ENCODE data around the gene PDXP. TPM values are rescaled to one million over a fixed set of nuclear protein-coding genes. Genes with fewer than 3 reads are reported as not detected.

Gene PDXP
- total RNA-seq, 1 experiment from 2014 or later, result 42.7 TPM

DNA sequence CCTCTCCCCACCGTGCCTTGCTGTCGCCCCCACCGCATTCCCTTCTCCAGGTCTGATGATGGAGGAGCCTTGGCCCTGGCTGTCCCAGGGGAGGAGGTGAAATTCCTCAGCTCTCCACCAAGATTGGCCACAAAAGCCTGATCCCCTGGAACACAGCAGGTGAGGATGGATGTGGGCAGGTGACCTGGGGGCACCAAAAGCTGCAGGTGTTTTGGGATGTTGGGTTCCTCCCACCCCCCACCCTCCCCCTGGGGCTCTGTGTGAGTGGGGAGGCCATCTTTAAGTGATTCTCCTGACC lies 39.0 kb downstream of the PDXP start:
- RAD21 ChIA-PET (ENCODE audit: low non-redundant PET in 1 of 2, low total read pairs in 2 of 2, uncharacterized antibody in 2 of 2, unreplicated experiment in 2 of 2), result no interaction called here
- Histone ChIP-seq H3K9me3 (ENCODE audit: control insufficient read depth in 1 of 2, insufficient read depth in 1 of 2, low read depth in 1 of 2, low read length in 2 of 2) (no peaks in the 10 kb centered on the region), H3K9me2 (ENCODE audit: insufficient read depth) (no peaks in the 10 kb centered on the region), H3K79me2 (ENCODE audit: insufficient read depth, low read length) (no peaks in the 10 kb centered on the region), H3K36me3 (ENCODE audit: control insufficient read depth in 1 of 2, insufficient read depth in 2 of 2, low read length in 2 of 2) (peaks cover 0 to 6% of the 10 kb centered on the region in 2 experiments; a peak in 1 of 4 replicates), H3K27ac (ENCODE audit: low read depth, low read length) (no peak overlapping the region; the same call in 1 of the 2 replicates), H3K9ac (ENCODE audit: low read length) (no peak overlapping the region), H3K4me3 (replicated peaks in 1 of 2; ENCODE audit: low read depth in 1 of 2, low read length in 2 of 2) (peak overlapping the region in 1 of 2 experiments; percentile 6; a peak in 1 of 4 replicates), H3K27me3 (ENCODE audit: insufficient read depth, low read length) (no peaks in the 10 kb centered on the region), H4K20me1 (ENCODE audit: insufficient read depth) (no peaks in the 10 kb centered on the region), H3K4me2 (ENCODE audit: low read length) (peak overlapping the region; percentile 57; the same call in 1 of the 2 replicates), H3K4me1 (ENCODE audit: control insufficient read depth in 1 of 2, insufficient read depth in 2 of 2, low read length in 2 of 2) (peaks cover 9 to 24% of the 10 kb centered on the region in 2 experiments; a peak in 3 of 4 replicates), H2AFZ (ENCODE audit: low read depth, low read length, poor library complexity, severe bottlenecking) (no peak overlapping the region)
- ATAC-seq, result no peak
- POLR2A ChIA-PET, result no interaction called here
- CTCF ChIA-PET, result no interaction called here
- no peak for DNase-seq (ENCODE audit: low read depth, low spot score)
- intact Hi-C loops (cut with micrococcal nuclease), result loop anchor here (5.0 kb wide), 1 partner anchor 45 kb away; no protein-coding TSS in a partner anchor
- BruUV-seq (replicated peaks), result no TSS peak
- TF ChIP-seq RAD21 (IDR thresholded peaks at IDR 0.05; ENCODE audit: low read depth) (no peak), SP1 (IDR thresholded peaks at IDR 0.05; ENCODE audit: low read depth) (no peak), CBX3 (IDR thresholded peaks at IDR 0.05; ENCODE audit: low read depth) (no peak), ZNF274 (IDR thresholded peaks at IDR 0.05; ENCODE audit: low read depth, low read length) (no peak), SIN3A (IDR thresholded peaks at IDR 0.05; ENCODE audit: low read depth) (no peak), TCF7L2 (IDR thresholded peaks at IDR 0.05; ENCODE audit: borderline replicate concordance, extremely low read depth, insufficient read depth, insufficient read length) (no peak), YY1 (IDR thresholded peaks at IDR 0.05; ENCODE audit: extremely low read depth, insufficient replicate concordance, low read depth, low read length) (no peak), CTCF (IDR thresholded peaks at IDR 0.05 in 2 of 3, conservative IDR thresholded peaks at IDR 0.05 in 1 of 3; ENCODE audit: borderline replicate concordance in 1 of 3, insufficient read depth in 1 of 3, low read depth in 2 of 3, low read length in 2 of 3) (no peak), ATF3 (IDR thresholded peaks at IDR 0.05) (no peak), POLR2A (IDR thresholded peaks at IDR 0.05; ENCODE audit: borderline replicate concordance, extremely low read depth, insufficient read depth, insufficient read length) (no peak), ZFX (IDR thresholded peaks at IDR 0.05) (no peak), POLR2AphosphoS5 (IDR thresholded peaks at IDR 0.05; ENCODE audit: low read depth, low read length) (no peak), CEBPB (IDR thresholded peaks at IDR 0.05; ENCODE audit: low read depth) (no peak)
- TF ChIP-seq, protein P1, sequence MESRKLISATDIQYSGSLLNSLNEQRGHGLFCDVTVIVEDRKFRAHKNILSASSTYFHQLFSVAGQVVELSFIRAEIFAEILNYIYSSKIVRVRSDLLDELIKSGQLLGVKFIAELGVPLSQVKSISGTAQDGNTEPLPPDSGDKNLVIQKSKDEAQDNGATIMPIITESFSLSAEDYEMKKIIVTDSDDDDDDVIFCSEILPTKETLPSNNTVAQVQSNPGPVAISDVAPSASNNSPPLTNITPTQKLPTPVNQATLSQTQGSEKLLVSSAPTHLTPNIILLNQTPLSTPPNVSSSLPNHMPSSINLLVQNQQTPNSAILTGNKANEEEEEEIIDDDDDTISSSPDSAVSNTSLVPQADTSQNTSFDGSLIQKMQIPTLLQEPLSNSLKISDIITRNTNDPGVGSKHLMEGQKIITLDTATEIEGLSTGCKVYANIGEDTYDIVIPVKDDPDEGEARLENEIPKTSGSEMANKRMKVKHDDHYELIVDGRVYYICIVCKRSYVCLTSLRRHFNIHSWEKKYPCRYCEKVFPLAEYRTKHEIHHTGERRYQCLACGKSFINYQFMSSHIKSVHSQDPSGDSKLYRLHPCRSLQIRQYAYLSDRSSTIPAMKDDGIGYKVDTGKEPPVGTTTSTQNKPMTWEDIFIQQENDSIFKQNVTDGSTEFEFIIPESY (IDR thresholded peaks at IDR 0.05; ENCODE audit: extremely low read depth, insufficient replicate concordance, low read length), result no peak
- TF ChIP-seq, protein P2, sequence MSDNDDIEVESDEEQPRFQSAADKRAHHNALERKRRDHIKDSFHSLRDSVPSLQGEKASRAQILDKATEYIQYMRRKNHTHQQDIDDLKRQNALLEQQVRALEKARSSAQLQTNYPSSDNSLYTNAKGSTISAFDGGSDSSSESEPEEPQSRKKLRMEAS (IDR thresholded peaks at IDR 0.05), result no peak

Measured in HCT116 (cell line).